GM23248 (cell line): ENCODE results near the gene FCN2. TPM values are rescaled to one million over a fixed set of nuclear protein-coding genes. Genes with fewer than 3 reads are reported as not detected.
"Not testable (repeated sequence)": the region's sequence is repeated elsewhere in the genome, so short reads cannot be mapped to it uniquely, and the experiment has no call there.

ENCODE experiments used
- DNase-seq: peaks from one replicate; pipeline ENCODE4 v3.0.0-alpha.2; 2015
- H2AFZ ChIP-seq: fragments of 200-600 bp; sonication (generic); 2 replicates; pipeline ENCODE4 v1.6.1; 2016; ENCODE audit warnings: antibody characterized with exemption
- H3F3A ChIP-seq: fragments of 200-600 bp; sonication (generic); 2 replicates; pipeline ENCODE4 v1.6.1; 2016; ENCODE audit warnings: mild to moderate bottlenecking, antibody characterized with exemption, mixed run types; ENCODE audit not compliant: insufficient read depth
- H3K27ac ChIP-seq: fragments of 200-600 bp; sonication (generic); 2 replicates; pipeline ENCODE4 v1.5.1; 2016; ENCODE audit warnings: mild to moderate bottlenecking
- H3K27me3 ChIP-seq: fragments of 200-600 bp; sonication (generic); replicated peaks from 2 replicates; pipeline ENCODE4 v1.6.1; 2016; ENCODE audit warnings: mild to moderate bottlenecking; ENCODE audit not compliant: insufficient read depth
- H3K36me3 ChIP-seq: fragments of 200-600 bp; sonication (generic); 2 replicates; pipeline ENCODE4 v1.6.1; 2016; ENCODE audit warnings: low read depth, mild to moderate bottlenecking
- H3K4me1 ChIP-seq: fragments of 200-600 bp; sonication (generic); 2 replicates; pipeline ENCODE4 v1.6.1; 2016; ENCODE audit warnings: mild to moderate bottlenecking; ENCODE audit not compliant: insufficient read depth
- H3K4me2 ChIP-seq: fragments of 200-600 bp; sonication (generic); one replicate; pipeline ENCODE4 v1.6.1; 2016; ENCODE audit warnings: mild to moderate bottlenecking; ENCODE audit not compliant: unreplicated experiment
- H3K4me3 ChIP-seq: fragments of 200-600 bp; sonication (generic); 2 replicates; pipeline ENCODE4 v1.5.1; 2016; ENCODE audit warnings: mild to moderate bottlenecking
- H3K79me2 ChIP-seq: fragments of 200-600 bp; sonication (generic); 2 replicates; pipeline ENCODE4 v1.6.1; 2016; ENCODE audit warnings: mild to moderate bottlenecking; ENCODE audit not compliant: insufficient read depth
- H3K9ac ChIP-seq: fragments of 200-600 bp; sonication (generic); 2 replicates; pipeline ENCODE4 v1.6.1; 2016; ENCODE audit warnings: mild to moderate bottlenecking
- H3K9me2 ChIP-seq: fragments of 200-600 bp; sonication (generic); 2 replicates; pipeline ENCODE4 v1.6.1; 2016; ENCODE audit warnings: mixed run types, mild to moderate bottlenecking, moderate library complexity; ENCODE audit not compliant: insufficient read depth
- H3K9me3 ChIP-seq: fragments of 200-600 bp; sonication (generic); one replicate; pipeline ENCODE4 v1.6.1; 2017; ENCODE audit warnings: low read depth
- H4K20me1 ChIP-seq: fragments of 200-600 bp; sonication (generic); 2 replicates; pipeline ENCODE4 v1.6.0; 2016; ENCODE audit not compliant: insufficient read depth
- EZH2 ChIP-seq: fragments of 200-600 bp; sonication (generic); IDR thresholded peaks from 2 replicates; pipeline ENCODE4 v1.6.1; 2018; ENCODE audit warnings: antibody characterized with exemption, mild to moderate bottlenecking; ENCODE audit not compliant: insufficient read depth, poor library complexity, severe bottlenecking
- EZH2phosphoT487 ChIP-seq: fragments of 200-600 bp; sonication (generic); IDR thresholded peaks from 2 replicates; pipeline ENCODE4 v1.6.1; 2018; ENCODE audit warnings: antibody characterized with exemption, moderate library complexity, mild to moderate bottlenecking, low read depth; ENCODE audit not compliant: insufficient read depth
- WGBS, 2 experiments: methylation state at CpG; one replicate each; pipeline ENCODE4 v1.1.6; 2015 to 2017; ENCODE audit warnings: low lambda C conversion rate in 2 of 2, low coverage in 1 of 2; ENCODE audit errors: missing lambda C conversion rate in 2 of 2; 5-methylcytosine and 5-hydroxymethylcytosine counted together
- in situ Hi-C: fragments of 300-500 bp; cut with MboI; formaldehyde crosslinking; loops from 2 replicates; pipeline ENCODE4 v1.15.0; 2020
- polyA plus RNA-seq: library from polyadenylated mRNA; unstranded; fragments of >200 nt; fragmentation: Nextera tagmentation; extraction: Ambion mirVana; gene quantifications from 2 replicates; pipeline ENCODE4 v1.2.1, GENCODE V29; 2016
- total RNA-seq: library from RNA; depleted of rRNA; stranded (reverse); fragments of >200 nt; shearing (Covaris generic); gene quantifications from 2 replicates; pipeline ENCODE4 v1.2.3, GENCODE V29; 2014

Gene FCN2
- total and polyA plus RNA-seq, 2 experiments from 2014 or later: not detected

GRCh38 chr9:134855900-134856377, 24.7 kb upstream of the FCN2 start:
- Histone ChIP-seq H3K36me3 (no peaks in the 10 kb centered on the region), H3K79me2 (no peaks in the 10 kb centered on the region), H3K9me2 (no peaks in the 10 kb centered on the region), H3K4me1 (no peaks in the 10 kb centered on the region), H3K9ac (no peak overlapping the region), H4K20me1 (no peaks in the 10 kb centered on the region), H3K4me2 (no peak overlapping the region), H3K4me3 (no peak overlapping the region), H3K27ac (no peak overlapping the region), H3K9me3 (no peaks in the 10 kb centered on the region), H2AFZ (no peak overlapping the region), H3K27me3 (no peaks in the 10 kb centered on the region), H3F3A (peaks cover 33% of the 10 kb centered on the region)
- 59 to 70% methylated on average over 9 of the region's 9 CpGs for WGBS, 2 experiments
- in situ Hi-C loops: no loop called here
- TF ChIP-seq EZH2 (no peak), EZH2phosphoT487 (no peak)
- no peak for DNase-seq

GRCh38 chr9:134857451-134857850, 23.2 kb upstream of the FCN2 start:
- H3K36me3 ChIP-seq, H3K27me3 ChIP-seq, H2AFZ ChIP-seq, H3K9me3 ChIP-seq, H4K20me1 ChIP-seq, in situ Hi-C loops, H3K4me3 ChIP-seq, H3K9ac ChIP-seq, H3K27ac ChIP-seq, H3K4me2 ChIP-seq, H3K9me2 ChIP-seq, H3K4me1 ChIP-seq, DNase-seq, H3K79me2 ChIP-seq: not testable (repeated sequence)
- WGBS, 2 experiments: 94 to 100% methylated on average over 1 to 2 of the region's 2 CpGs
- peaks cover 21% of the 10 kb centered on the region for H3F3A ChIP-seq

GRCh38 chr9:134858051-134858841, 22.4 kb upstream of the FCN2 start:
- Histone ChIP-seq H3K9ac (no peak overlapping the region), H4K20me1 (no peaks in the 10 kb centered on the region), H3K4me1 (no peaks in the 10 kb centered on the region), H3K79me2 (no peaks in the 10 kb centered on the region), H2AFZ (no peak overlapping the region), H3K36me3 (no peaks in the 10 kb centered on the region), H3K4me3 (no peak overlapping the region), H3K27ac (no peak overlapping the region), H3K4me2 (no peak overlapping the region), H3K27me3 (0 out of 2 replicates have a peak, but pooled peaks cover 4% of the 10 kb centered on the region), H3F3A (peaks cover 18% of the 10 kb centered on the region), H3K9me2 (no peaks in the 10 kb centered on the region), H3K9me3 (no peaks in the 10 kb centered on the region)
- peak; percentile 72 for DNase-seq
- in situ Hi-C loops: no loop called here
- 34 to 37% methylated on average over 11 of the region's 11 CpGs for WGBS, 2 experiments
- TF ChIP-seq EZH2: no peak
- no peak for TF ChIP-seq EZH2phosphoT487

- H3K4me2 ChIP-seq: no peak overlapping the region
- no peaks in the 10 kb centered on the region for H4K20me1 ChIP-seq
- peaks cover 9% of the 10 kb centered on the region for H3F3A ChIP-seq
- 63 to 70% methylated on average over 13 of the region's 13 CpGs for WGBS, 2 experiments
- DNase-seq: no peak
- H3K79me2 ChIP-seq: no peaks in the 10 kb centered on the region
- H3K9me3 ChIP-seq: no peaks in the 10 kb centered on the region
- H3K4me3 ChIP-seq: no peak overlapping the region
- no peaks in the 10 kb centered on the region for H3K4me1 ChIP-seq
- H3K27ac ChIP-seq: no peak overlapping the region
- H2AFZ ChIP-seq: no peak overlapping the region
- 0 out of 2 replicates have a peak, but pooled peaks cover 5% of the 10 kb centered on the region for H3K27me3 ChIP-seq
- in situ Hi-C loops: no loop called here
- no peak for TF ChIP-seq EZH2
- no peak for TF ChIP-seq EZH2phosphoT487
- H3K9me2 ChIP-seq: no peaks in the 10 kb centered on the region
- no peak overlapping the region for H3K9ac ChIP-seq
- no peaks in the 10 kb centered on the region for H3K36me3 ChIP-seq
These were observed 20.1 kb upstream of the FCN2 start for GRCh38 chr9:134860510-134860909.
